WTC11 (cell line): ENCODE measurements around the gene ZFP64. TPM values are rescaled to one million over a fixed set of nuclear protein-coding genes. Genes with fewer than 3 reads are reported as not detected.

Experiments
- ATAC-seq: fragments of 200-7000 bp; cut with Tn5 transposase; 2 replicates; pipeline ENCODE4 v1.10.0; 2021; ENCODE audit warnings: mild to moderate bottlenecking, moderate library complexity
- CTCF ChIA-PET: fragments of 300-600 bp; sonication (Branson Sonifier 250); formaldehyde crosslinking; loops from one replicate; lab custom pipeline; 2021; ENCODE audit warnings: antibody characterized with exemption; lab: Charles Lee
- POLR2A ChIA-PET: fragments of 350-600 bp; sonication (Branson Sonifier 250); formaldehyde crosslinking; loops from one replicate; lab custom pipeline; 2021; ENCODE audit warnings: antibody characterized with exemption; lab: Charles Lee
- DNase-seq: peaks from one replicate; pipeline ENCODE4 v3.0.0; 2021; ENCODE audit warnings: low spot score
- H3K27ac Mint-ChIP-seq: 2 replicates; pipeline ENCODE4 v1.8.0; 2021; ENCODE audit warnings: mixed read lengths
- H3K27me3 Mint-ChIP-seq: 2 replicates; pipeline ENCODE4 v1.8.0; 2021; ENCODE audit warnings: low read depth, mild to moderate bottlenecking, moderate library complexity, mixed read lengths
- H3K36me3 Mint-ChIP-seq: 2 replicates; pipeline ENCODE4 v1.8.0; 2021; ENCODE audit warnings: mixed read lengths
- H3K4me1 Mint-ChIP-seq: 2 replicates; pipeline ENCODE4 v1.8.0; 2022; ENCODE audit warnings: mixed read lengths
- H3K4me3 Mint-ChIP-seq: 2 replicates; pipeline ENCODE4 v1.8.0; 2021; ENCODE audit warnings: mild to moderate bottlenecking, moderate library complexity, mixed read lengths
- H3K9me3 Mint-ChIP-seq: 2 replicates; pipeline ENCODE4 v1.8.0; 2021; ENCODE audit warnings: mixed read lengths
- NFYB ChIP-seq: sonication (generic); formaldehyde crosslinking; conservative IDR thresholded peaks from 2 replicates; pipeline ENCODE4 v1.8.0; 2022; ENCODE audit warnings: low read depth, missing genetic modification reagents
- NR1H2 ChIP-seq: sonication (generic); formaldehyde crosslinking; IDR thresholded peaks from 2 replicates; pipeline ENCODE4 v1.9.0; 2021; ENCODE audit warnings: mild to moderate bottlenecking, moderate library complexity, missing genetic modification reagents
- STAT6 ChIP-seq: sonication (generic); formaldehyde crosslinking; conservative IDR thresholded peaks from 2 replicates; pipeline ENCODE4 v1.8.1; 2023; ENCODE audit warnings: mild to moderate bottlenecking, low read depth, missing genetic modification reagents, moderate library complexity
- TEAD4 ChIP-seq: sonication (generic); formaldehyde crosslinking; IDR thresholded peaks from 2 replicates; pipeline ENCODE4 v1.8.0; 2022; ENCODE audit warnings: mild to moderate bottlenecking, missing genetic modification reagents
- ZNF138 ChIP-seq: sonication (generic); formaldehyde crosslinking; conservative IDR thresholded peaks from 2 replicates; pipeline ENCODE4 v1.8.1; 2022; ENCODE audit warnings: mild to moderate bottlenecking, moderate library complexity, missing genetic modification reagents
- ZNF219 ChIP-seq: sonication (generic); formaldehyde crosslinking; IDR thresholded peaks from 2 replicates; pipeline ENCODE4 v1.8.0; 2023; ENCODE audit warnings: missing genetic modification reagents, mild to moderate bottlenecking, borderline replicate concordance
- ZNF232 ChIP-seq: sonication (generic); formaldehyde crosslinking; IDR thresholded peaks from 2 replicates; pipeline ENCODE4 v1.8.0; 2022; ENCODE audit warnings: mild to moderate bottlenecking, missing genetic modification reagents
- ZNF423 ChIP-seq: fragments of 250-450 bp; sonication (Bioruptor Pico); IDR thresholded peaks from 2 replicates; pipeline ENCODE4 v2.1.2; 2022; ENCODE audit warnings: mild to moderate bottlenecking, moderate library complexity
- total RNA-seq: library from RNA; stranded (reverse); gene quantifications from 3 replicates; pipeline ENCODE4 v1.2.3, GENCODE V29; 2021
- TF ChIP-seq, protein P1 (sequence below): sonication (generic); formaldehyde crosslinking; IDR thresholded peaks from 2 replicates; pipeline ENCODE4 v1.8.1; 2022; ENCODE audit warnings: mild to moderate bottlenecking, moderate library complexity, missing genetic modification reagents
- TF ChIP-seq, protein P2 (sequence below): sonication (generic); formaldehyde crosslinking; IDR thresholded peaks from 2 replicates; pipeline ENCODE4 v1.8.1; 2022; ENCODE audit warnings: missing genetic modification reagents, borderline replicate concordance
- TF ChIP-seq, protein P3 (sequence below): sonication (generic); formaldehyde crosslinking; IDR thresholded peaks from 2 replicates; pipeline ENCODE4 v1.8.0; 2023; ENCODE audit warnings: mild to moderate bottlenecking, missing genetic modification reagents
- TF ChIP-seq, protein P4 (sequence below): sonication (generic); formaldehyde crosslinking; IDR thresholded peaks from 2 replicates; pipeline ENCODE4 v1.8.1; 2022; ENCODE audit warnings: low read depth, missing genetic modification reagents, borderline replicate concordance
- TF ChIP-seq, protein P5 (sequence below): sonication (generic); formaldehyde crosslinking; IDR thresholded peaks from 2 replicates; pipeline ENCODE4 v1.8.0; 2022; ENCODE audit warnings: mild to moderate bottlenecking, missing genetic modification reagents
- TF ChIP-seq, protein P6 (sequence below): sonication (generic); formaldehyde crosslinking; IDR thresholded peaks from 2 replicates; pipeline ENCODE4 v1.8.1; 2023; ENCODE audit warnings: mild to moderate bottlenecking, missing genetic modification reagents
- TF ChIP-seq, protein P7 (sequence below): fragments of 250-450 bp; sonication (Bioruptor Pico); IDR thresholded peaks from 2 replicates; pipeline ENCODE4 v1.9.0; 2021; ENCODE audit warnings: mild to moderate bottlenecking

The ZFP64 gene
- total RNA-seq, 1 experiment from 2014 or later, result 26.1 TPM

DNA sequence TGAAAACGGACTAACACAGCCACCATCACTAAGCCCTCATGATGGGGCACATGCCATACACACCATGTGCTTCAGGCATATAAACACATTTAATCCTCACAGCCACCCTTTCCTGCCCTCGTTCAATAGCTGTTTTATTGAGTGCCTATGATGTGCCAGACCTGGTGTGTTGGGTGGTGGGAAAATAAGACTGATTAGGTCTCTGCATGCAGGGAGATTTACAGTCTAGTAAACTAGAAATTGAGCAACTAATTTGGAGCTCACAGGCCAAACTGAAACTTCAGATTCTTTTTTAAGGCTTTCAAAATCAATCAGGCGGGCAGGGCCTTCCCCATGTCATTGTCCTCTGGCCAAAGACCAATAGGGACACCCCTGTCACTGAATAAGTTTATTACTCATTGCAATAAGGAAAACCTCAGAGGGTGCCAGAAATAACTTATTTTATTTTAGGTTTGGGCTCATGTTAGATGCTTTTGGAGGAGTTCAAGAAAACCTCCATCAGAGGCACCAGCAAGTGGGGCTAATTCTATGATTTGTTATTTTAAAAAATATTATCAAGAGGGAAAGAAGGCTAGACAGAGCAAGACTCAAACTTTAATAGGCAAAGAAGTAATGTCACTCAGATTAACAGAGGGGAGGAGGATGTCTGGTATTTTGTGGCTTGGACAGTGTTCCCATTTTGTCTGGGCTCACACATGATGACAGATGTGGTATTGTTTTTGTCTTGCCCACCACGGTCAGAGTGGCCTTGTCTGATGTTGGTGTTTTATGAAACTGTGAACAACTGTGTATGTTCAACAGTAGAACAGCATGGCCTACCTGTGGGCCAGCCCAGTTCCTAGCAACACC lies 12.0 kb downstream of the ZFP64 start:
- Mint-ChIP-seq H3K4me3 (no peak overlapping the region), H3K27ac (no peak overlapping the region; the same call in 1 of the 2 replicates), H3K4me1 (peaks cover 3% of the 10 kb centered on the region), H3K36me3 (peaks cover 18% of the 10 kb centered on the region), H3K27me3 (no peaks in the 10 kb centered on the region), H3K9me3 (no peaks in the 10 kb centered on the region)
- ChIA-PET CTCF (interaction anchor here (1.5 kb wide), 1 partner anchor 12 kb away, joined by 6 read pairs; the partner anchor contains the start of gene ZFP64), POLR2A (no interaction called here)
- no peak for TF ChIP-seq ZNF423
- TF ChIP-seq, protein P1, sequence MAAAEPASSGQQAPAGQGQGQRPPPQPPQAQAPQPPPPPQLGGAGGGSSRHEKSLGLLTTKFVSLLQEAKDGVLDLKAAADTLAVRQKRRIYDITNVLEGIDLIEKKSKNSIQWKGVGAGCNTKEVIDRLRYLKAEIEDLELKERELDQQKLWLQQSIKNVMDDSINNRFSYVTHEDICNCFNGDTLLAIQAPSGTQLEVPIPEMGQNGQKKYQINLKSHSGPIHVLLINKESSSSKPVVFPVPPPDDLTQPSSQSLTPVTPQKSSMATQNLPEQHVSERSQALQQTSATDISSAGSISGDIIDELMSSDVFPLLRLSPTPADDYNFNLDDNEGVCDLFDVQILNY, result no peak
- TF ChIP-seq, protein P2, sequence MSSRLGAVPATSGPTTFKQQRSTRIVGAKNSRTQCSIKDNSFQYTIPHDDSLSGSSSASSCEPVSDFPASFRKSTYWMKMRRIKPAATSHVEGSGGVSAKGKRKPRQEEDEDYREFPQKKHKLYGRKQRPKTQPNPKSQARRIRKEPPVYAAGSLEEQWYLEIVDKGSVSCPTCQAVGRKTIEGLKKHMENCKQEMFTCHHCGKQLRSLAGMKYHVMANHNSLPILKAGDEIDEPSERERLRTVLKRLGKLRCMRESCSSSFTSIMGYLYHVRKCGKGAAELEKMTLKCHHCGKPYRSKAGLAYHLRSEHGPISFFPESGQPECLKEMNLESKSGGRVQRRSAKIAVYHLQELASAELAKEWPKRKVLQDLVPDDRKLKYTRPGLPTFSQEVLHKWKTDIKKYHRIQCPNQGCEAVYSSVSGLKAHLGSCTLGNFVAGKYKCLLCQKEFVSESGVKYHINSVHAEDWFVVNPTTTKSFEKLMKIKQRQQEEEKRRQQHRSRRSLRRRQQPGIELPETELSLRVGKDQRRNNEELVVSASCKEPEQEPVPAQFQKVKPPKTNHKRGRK, result no peak
- TF ChIP-seq NR1H2 (CRISPR knock-in tag), result no peak
- TF ChIP-seq, protein P3, sequence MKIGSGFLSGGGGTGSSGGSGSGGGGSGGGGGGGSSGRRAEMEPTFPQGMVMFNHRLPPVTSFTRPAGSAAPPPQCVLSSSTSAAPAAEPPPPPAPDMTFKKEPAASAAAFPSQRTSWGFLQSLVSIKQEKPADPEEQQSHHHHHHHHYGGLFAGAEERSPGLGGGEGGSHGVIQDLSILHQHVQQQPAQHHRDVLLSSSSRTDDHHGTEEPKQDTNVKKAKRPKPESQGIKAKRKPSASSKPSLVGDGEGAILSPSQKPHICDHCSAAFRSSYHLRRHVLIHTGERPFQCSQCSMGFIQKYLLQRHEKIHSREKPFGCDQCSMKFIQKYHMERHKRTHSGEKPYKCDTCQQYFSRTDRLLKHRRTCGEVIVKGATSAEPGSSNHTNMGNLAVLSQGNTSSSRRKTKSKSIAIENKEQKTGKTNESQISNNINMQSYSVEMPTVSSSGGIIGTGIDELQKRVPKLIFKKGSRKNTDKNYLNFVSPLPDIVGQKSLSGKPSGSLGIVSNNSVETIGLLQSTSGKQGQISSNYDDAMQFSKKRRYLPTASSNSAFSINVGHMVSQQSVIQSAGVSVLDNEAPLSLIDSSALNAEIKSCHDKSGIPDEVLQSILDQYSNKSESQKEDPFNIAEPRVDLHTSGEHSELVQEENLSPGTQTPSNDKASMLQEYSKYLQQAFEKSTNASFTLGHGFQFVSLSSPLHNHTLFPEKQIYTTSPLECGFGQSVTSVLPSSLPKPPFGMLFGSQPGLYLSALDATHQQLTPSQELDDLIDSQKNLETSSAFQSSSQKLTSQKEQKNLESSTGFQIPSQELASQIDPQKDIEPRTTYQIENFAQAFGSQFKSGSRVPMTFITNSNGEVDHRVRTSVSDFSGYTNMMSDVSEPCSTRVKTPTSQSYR, result no peak
- TF ChIP-seq, protein P4, sequence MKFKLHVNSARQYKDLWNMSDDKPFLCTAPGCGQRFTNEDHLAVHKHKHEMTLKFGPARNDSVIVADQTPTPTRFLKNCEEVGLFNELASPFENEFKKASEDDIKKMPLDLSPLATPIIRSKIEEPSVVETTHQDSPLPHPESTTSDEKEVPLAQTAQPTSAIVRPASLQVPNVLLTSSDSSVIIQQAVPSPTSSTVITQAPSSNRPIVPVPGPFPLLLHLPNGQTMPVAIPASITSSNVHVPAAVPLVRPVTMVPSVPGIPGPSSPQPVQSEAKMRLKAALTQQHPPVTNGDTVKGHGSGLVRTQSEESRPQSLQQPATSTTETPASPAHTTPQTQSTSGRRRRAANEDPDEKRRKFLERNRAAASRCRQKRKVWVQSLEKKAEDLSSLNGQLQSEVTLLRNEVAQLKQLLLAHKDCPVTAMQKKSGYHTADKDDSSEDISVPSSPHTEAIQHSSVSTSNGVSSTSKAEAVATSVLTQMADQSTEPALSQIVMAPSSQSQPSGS (CRISPR knock-in tag), result no peak
- TF ChIP-seq ZNF232 (CRISPR knock-in tag), result no peak
- no peak for TF ChIP-seq ZNF219 (CRISPR knock-in tag)
- TF ChIP-seq, protein P5, sequence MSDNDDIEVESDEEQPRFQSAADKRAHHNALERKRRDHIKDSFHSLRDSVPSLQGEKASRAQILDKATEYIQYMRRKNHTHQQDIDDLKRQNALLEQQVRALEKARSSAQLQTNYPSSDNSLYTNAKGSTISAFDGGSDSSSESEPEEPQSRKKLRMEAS (CRISPR knock-in tag), result no peak
- TF ChIP-seq, protein P6, sequence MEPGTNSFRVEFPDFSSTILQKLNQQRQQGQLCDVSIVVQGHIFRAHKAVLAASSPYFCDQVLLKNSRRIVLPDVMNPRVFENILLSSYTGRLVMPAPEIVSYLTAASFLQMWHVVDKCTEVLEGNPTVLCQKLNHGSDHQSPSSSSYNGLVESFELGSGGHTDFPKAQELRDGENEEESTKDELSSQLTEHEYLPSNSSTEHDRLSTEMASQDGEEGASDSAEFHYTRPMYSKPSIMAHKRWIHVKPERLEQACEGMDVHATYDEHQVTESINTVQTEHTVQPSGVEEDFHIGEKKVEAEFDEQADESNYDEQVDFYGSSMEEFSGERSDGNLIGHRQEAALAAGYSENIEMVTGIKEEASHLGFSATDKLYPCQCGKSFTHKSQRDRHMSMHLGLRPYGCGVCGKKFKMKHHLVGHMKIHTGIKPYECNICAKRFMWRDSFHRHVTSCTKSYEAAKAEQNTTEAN (CRISPR knock-in tag), result no peak
- TF ChIP-seq TEAD4, result no peak
- no peak for TF ChIP-seq NFYB
- TF ChIP-seq, protein P7, sequence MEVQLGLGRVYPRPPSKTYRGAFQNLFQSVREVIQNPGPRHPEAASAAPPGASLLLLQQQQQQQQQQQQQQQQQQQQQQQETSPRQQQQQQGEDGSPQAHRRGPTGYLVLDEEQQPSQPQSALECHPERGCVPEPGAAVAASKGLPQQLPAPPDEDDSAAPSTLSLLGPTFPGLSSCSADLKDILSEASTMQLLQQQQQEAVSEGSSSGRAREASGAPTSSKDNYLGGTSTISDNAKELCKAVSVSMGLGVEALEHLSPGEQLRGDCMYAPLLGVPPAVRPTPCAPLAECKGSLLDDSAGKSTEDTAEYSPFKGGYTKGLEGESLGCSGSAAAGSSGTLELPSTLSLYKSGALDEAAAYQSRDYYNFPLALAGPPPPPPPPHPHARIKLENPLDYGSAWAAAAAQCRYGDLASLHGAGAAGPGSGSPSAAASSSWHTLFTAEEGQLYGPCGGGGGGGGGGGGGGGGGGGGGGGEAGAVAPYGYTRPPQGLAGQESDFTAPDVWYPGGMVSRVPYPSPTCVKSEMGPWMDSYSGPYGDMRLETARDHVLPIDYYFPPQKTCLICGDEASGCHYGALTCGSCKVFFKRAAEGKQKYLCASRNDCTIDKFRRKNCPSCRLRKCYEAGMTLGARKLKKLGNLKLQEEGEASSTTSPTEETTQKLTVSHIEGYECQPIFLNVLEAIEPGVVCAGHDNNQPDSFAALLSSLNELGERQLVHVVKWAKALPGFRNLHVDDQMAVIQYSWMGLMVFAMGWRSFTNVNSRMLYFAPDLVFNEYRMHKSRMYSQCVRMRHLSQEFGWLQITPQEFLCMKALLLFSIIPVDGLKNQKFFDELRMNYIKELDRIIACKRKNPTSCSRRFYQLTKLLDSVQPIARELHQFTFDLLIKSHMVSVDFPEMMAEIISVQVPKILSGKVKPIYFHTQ (CRISPR knock-in tag), result no peak
- no peak for TF ChIP-seq STAT6 (CRISPR knock-in tag)
- TF ChIP-seq ZNF138 (CRISPR knock-in tag), result no peak
- ATAC-seq (no peak), DNase-seq (no peak)
